Fibroblast of lung (primary cell): Measurements from ENCODE around the gene CORT. TPM values are rescaled to one million over a fixed set of nuclear protein-coding genes. Genes with fewer than 3 reads are reported as not detected.
"Not testable (repeated sequence)": the region's sequence is repeated elsewhere in the genome, so short reads cannot be mapped to it uniquely, and the experiment has no call there.

Source experiments
- DNase-seq, 2 donors: peaks; one replicate each; pipeline versions ENCODE4 v3.0.0 to v3.0.0-alpha.2; 2010; ENCODE audit warnings: low read depth in 2 of 2
- H2AFZ ChIP-seq: 2 replicates; pipeline ENCODE4 v1.5.1; 2012; ENCODE audit warnings: low read length, control low read depth, inconsistent platforms
- H3K27ac ChIP-seq: 2 replicates; pipeline ENCODE4 v1.5.1; 2011; ENCODE audit warnings: low read length, control low read depth; ENCODE audit not compliant: insufficient read depth
- H3K27me3 ChIP-seq: 2 replicates; pipeline ENCODE4 v1.5.1; 2011; ENCODE audit warnings: mild to moderate bottlenecking, low read length; ENCODE audit not compliant: control insufficient read depth, insufficient read depth
- H3K36me3 ChIP-seq: 2 replicates; pipeline ENCODE4 v1.5.1; 2011; ENCODE audit warnings: low read length; ENCODE audit not compliant: control insufficient read depth, insufficient read depth
- H3K4me1 ChIP-seq: 2 replicates; pipeline ENCODE4 v1.5.1; 2011; ENCODE audit warnings: low read length; ENCODE audit not compliant: control insufficient read depth, insufficient read depth; ENCODE audit errors: extremely low read depth
- H3K4me2 ChIP-seq: 2 replicates; pipeline ENCODE4 v1.5.1; 2011; ENCODE audit warnings: low read length, control low read depth; ENCODE audit not compliant: insufficient read depth; ENCODE audit errors: extremely low read depth
- H3K4me3 ChIP-seq, 4 experiments: fragments of 200-600 bp in 1 of 4; sonication (generic) in 1 of 4; replicated peaks in 1 of 4; 2 replicates each; pipeline ENCODE4 v1.5.1; 2011 to 2016; ENCODE audit warnings: low read length in 4 of 4, low read depth in 3 of 4, mild to moderate bottlenecking in 3 of 4, control low read depth in 2 of 4, inconsistent platforms in 1 of 4, mixed read lengths in 1 of 4; ENCODE audit not compliant: insufficient read depth in 1 of 4; ENCODE audit errors: control extremely low read depth in 1 of 4
- H3K79me2 ChIP-seq: 2 replicates; pipeline ENCODE4 v1.5.1; 2012; ENCODE audit warnings: mild to moderate bottlenecking, low read length, inconsistent platforms; ENCODE audit not compliant: control insufficient read depth, insufficient read depth
- H3K9ac ChIP-seq: 2 replicates; pipeline ENCODE4 v1.5.1; 2011; ENCODE audit warnings: mild to moderate bottlenecking, low read length, control low read depth; ENCODE audit not compliant: insufficient read depth
- H3K9me3 ChIP-seq: 2 replicates; pipeline ENCODE4 v1.5.1; 2012; ENCODE audit warnings: low read depth, low read length; ENCODE audit not compliant: control insufficient read depth, insufficient read depth
- H4K20me1 ChIP-seq: 2 replicates; pipeline ENCODE4 v1.5.1; 2011; ENCODE audit warnings: low read length; ENCODE audit not compliant: control insufficient read depth, insufficient read depth; ENCODE audit errors: extremely low read depth
- CTCF ChIP-seq, 2 donors: IDR thresholded peaks in 1 of 2; conservative IDR thresholded peaks in 1 of 2; 1 replicate in 1 of 2; 2 replicates in 1 of 2; pipeline ENCODE4 v1.5.1; 2011 to 2012; ENCODE audit warnings: low read length in 2 of 2, control low read depth in 1 of 2, inconsistent platforms in 1 of 2, low read depth in 1 of 2, mild to moderate bottlenecking in 1 of 2
- EZH2 ChIP-seq: IDR thresholded peaks from 2 replicates; pipeline ENCODE4 v1.5.1; 2012; ENCODE audit warnings: low read length, control low read depth, mild to moderate bottlenecking; ENCODE audit errors: missing control alignments
- polyA plus RNA-seq, 2 donors: library from polyadenylated mRNA; depleted of rRNA in 1 of 2; stranded (reverse) in 1 of 2; unstranded in 1 of 2; fragments of >200 nt; gene quantifications; 2 replicates each; pipeline ENCODE4 v1.2.1, GENCODE V29; 2011 to 2012; ENCODE audit warnings: missing spikeins in 1 of 2
- total RNA-seq: library from RNA; depleted of rRNA; stranded (reverse); fragments of >200 nt; gene quantifications from 2 replicates; pipeline ENCODE4 v1.2.1, GENCODE V29; 2014

CORT gene
- total and polyA plus RNA-seq, 2 donors (not counting 1 experiment from before 2014, with no cell fraction given): 0.17 TPM; not detected in 1

- H3K36me3 ChIP-seq: peaks cover 2% of the 10 kb centered on the region
- no peaks in the 10 kb centered on the region for H4K20me1 ChIP-seq
- H3K4me2 ChIP-seq: no peak overlapping the region
- no peak overlapping the region for H3K4me3 ChIP-seq
- no peaks in the 10 kb centered on the region for H3K79me2 ChIP-seq
- no peak for TF ChIP-seq EZH2
- TF ChIP-seq CTCF (conservative IDR thresholded peaks at IDR 0.05 in 1 of 2, IDR thresholded peaks at IDR 0.05 in 1 of 2; ENCODE audit: low read depth in 1 of 2, low read length in 2 of 2): no peak
- no peaks in the 10 kb centered on the region for H3K9me3 ChIP-seq
- no peak for DNase-seq
- no peaks in the 10 kb centered on the region for H3K4me1 ChIP-seq
- H3K9ac ChIP-seq: no peak overlapping the region
- H3K27me3 ChIP-seq: no peaks in the 10 kb centered on the region
- H2AFZ ChIP-seq: no peak overlapping the region
- H3K27ac ChIP-seq: no peak overlapping the region
Measured at GRCh38 chr1:10424651-10425050, 25.2 kb upstream of the CORT start.

GRCh38 chr1:10425826-10426534 lies 23.9 kb upstream of the CORT start:
- not testable (repeated sequence) for H2AFZ ChIP-seq, H3K27me3 ChIP-seq

DNA sequence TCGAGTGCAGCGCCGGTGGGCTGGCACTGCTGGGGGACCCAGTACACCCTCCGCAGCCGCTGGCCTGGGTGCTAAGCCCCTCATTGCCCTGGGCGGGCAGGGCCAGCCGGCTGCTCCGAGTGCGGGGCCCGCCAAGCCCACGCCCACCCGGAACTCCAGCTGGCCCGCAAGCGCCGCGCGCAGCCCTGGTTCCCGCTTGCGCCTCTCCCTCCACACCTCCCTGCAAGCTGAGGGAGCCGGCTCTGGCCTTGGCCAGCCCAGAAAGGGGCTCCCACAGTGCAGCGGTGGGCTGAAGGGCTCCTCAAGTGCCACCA lies 23.3 kb upstream of the CORT start:
- H3K79me2 ChIP-seq, H2AFZ ChIP-seq, H3K9me3 ChIP-seq, H3K4me2 ChIP-seq, H3K36me3 ChIP-seq, DNase-seq, H3K4me1 ChIP-seq, H3K4me3 ChIP-seq, H3K27ac ChIP-seq, H3K9ac ChIP-seq, H4K20me1 ChIP-seq, H3K27me3 ChIP-seq: not testable (repeated sequence)

More at GRCh38 chr1:10425826-10426534, 23.9 kb upstream of the CORT start:
- H4K20me1 ChIP-seq, H3K27ac ChIP-seq, H3K9me3 ChIP-seq, H3K36me3 ChIP-seq, H3K79me2 ChIP-seq, H3K9ac ChIP-seq, DNase-seq, H3K4me2 ChIP-seq, H3K4me3 ChIP-seq, H3K4me1 ChIP-seq: not testable (repeated sequence)

GRCh38 chr1:10428984-10429383 lies 20.8 kb upstream of the CORT start:
- Histone ChIP-seq H4K20me1 (no peaks in the 10 kb centered on the region), H2AFZ (no peak overlapping the region), H3K4me1 (peaks cover 2% of the 10 kb centered on the region), H3K9me3 (no peaks in the 10 kb centered on the region), H3K4me2 (no peak overlapping the region), H3K27me3 (no peaks in the 10 kb centered on the region), H3K4me3 (no peak overlapping the region), H3K36me3 (no peaks in the 10 kb centered on the region), H3K9ac (no peak overlapping the region), H3K27ac (no peak overlapping the region), H3K79me2 (peaks cover 2% of the 10 kb centered on the region)
- DNase-seq: no peak
- TF ChIP-seq EZH2 (no peak), CTCF (conservative IDR thresholded peaks at IDR 0.05 in 1 of 2, IDR thresholded peaks at IDR 0.05 in 1 of 2; ENCODE audit: low read depth in 1 of 2, low read length in 2 of 2) (no peak)
